ENCODE measurements around the gene SNAP91. TPM values are rescaled to one million over a fixed set of nuclear protein-coding genes. Genes with fewer than 3 reads are reported as not detected.

The SNAP91 gene
- total and polyA plus RNA-seq, 2 donors from 2014 or later = 0.82 TPM; not detected in 1

- Histone ChIP-seq H3K27ac (ENCODE audit: low read depth in 2 of 2, low read length in 2 of 2) (no peak overlapping the region), H3K27me3 (ENCODE audit: control insufficient read depth, insufficient read depth, low read length) (no peaks in the 10 kb centered on the region), H3K4me3 (ENCODE audit: low read length in 3 of 3) (no peak overlapping the region), H3K9ac (ENCODE audit: low read length in 3 of 3) (no peak overlapping the region), H3K9me3 (ENCODE audit: control insufficient read depth in 2 of 3, insufficient read depth in 1 of 3, low read length in 3 of 3) (no peaks in the 10 kb centered on the region), H3K4me1 (ENCODE audit: control insufficient read depth in 2 of 3, insufficient read depth in 2 of 3, low read depth in 1 of 3, low read length in 3 of 3) (no peaks in the 10 kb centered on the region), H3K36me3 (ENCODE audit: control insufficient read depth in 2 of 3, insufficient read depth in 3 of 3, low read length in 3 of 3) (no peaks in the 10 kb centered on the region)
- intact Hi-C loops (cut with DNase I) = no loop called here
- no peak for TF ChIP-seq CTCF (IDR thresholded peaks at IDR 0.05; ENCODE audit: borderline replicate concordance, extremely low read depth, insufficient read depth)
- DNase-seq (no peak), FAIRE-seq (no peak)
Measured at GRCh38 chr6:83609248-83609647, 99.7 kb downstream of the SNAP91 start.

- intact Hi-C loops (cut with DNase I) = no loop called here
- no peaks in the 10 kb centered on the region for H3K4me1 ChIP-seq (ENCODE audit: control insufficient read depth in 2 of 3, insufficient read depth in 2 of 3, low read depth in 1 of 3, low read length in 3 of 3)
- FAIRE-seq (no peak), DNase-seq (no peak)
- no peak for TF ChIP-seq CTCF (IDR thresholded peaks at IDR 0.05; ENCODE audit: borderline replicate concordance, extremely low read depth, insufficient read depth)
- no peak overlapping the region for H3K27ac ChIP-seq (ENCODE audit: low read depth in 2 of 2, low read length in 2 of 2)
- no peaks in the 10 kb centered on the region for H3K9me3 ChIP-seq (ENCODE audit: control insufficient read depth in 2 of 3, insufficient read depth in 1 of 3, low read length in 3 of 3)
- H3K27me3 ChIP-seq (ENCODE audit: control insufficient read depth, insufficient read depth, low read length) = no peaks in the 10 kb centered on the region
- H3K9ac ChIP-seq (ENCODE audit: low read length in 3 of 3) = no peak overlapping the region
- H3K36me3 ChIP-seq (ENCODE audit: control insufficient read depth in 2 of 3, insufficient read depth in 3 of 3, low read length in 3 of 3) = no peaks in the 10 kb centered on the region
- no peak overlapping the region for H3K4me3 ChIP-seq (ENCODE audit: low read length in 3 of 3)
Measured at GRCh38 chr6:83605517-83605916, 103.4 kb downstream of the SNAP91 start.

GRCh38 chr6:83603551-83603950 lies 105.3 kb downstream of the SNAP91 start:
- Histone ChIP-seq H3K4me1 (ENCODE audit: control insufficient read depth in 2 of 3, insufficient read depth in 2 of 3, low read depth in 1 of 3, low read length in 3 of 3) (no peaks in the 10 kb centered on the region), H3K27me3 (ENCODE audit: control insufficient read depth, insufficient read depth, low read length) (no peaks in the 10 kb centered on the region), H3K36me3 (ENCODE audit: control insufficient read depth in 2 of 3, insufficient read depth in 3 of 3, low read length in 3 of 3) (no peaks in the 10 kb centered on the region), H3K9me3 (ENCODE audit: control insufficient read depth in 2 of 3, insufficient read depth in 1 of 3, low read length in 3 of 3) (no peaks in the 10 kb centered on the region), H3K9ac (ENCODE audit: low read length in 3 of 3) (no peak overlapping the region), H3K4me3 (ENCODE audit: low read length in 3 of 3) (no peak overlapping the region), H3K27ac (ENCODE audit: low read depth in 2 of 2, low read length in 2 of 2) (no peak overlapping the region)
- intact Hi-C loops (cut with DNase I) = no loop called here
- DNase-seq (no peak), FAIRE-seq (no peak)
- TF ChIP-seq CTCF (IDR thresholded peaks at IDR 0.05; ENCODE audit: borderline replicate concordance, extremely low read depth, insufficient read depth) = no peak

- H3K27ac ChIP-seq (ENCODE audit: low read depth in 2 of 2, low read length in 2 of 2) = no peak overlapping the region
- no peak overlapping the region for H3K4me3 ChIP-seq (ENCODE audit: low read length in 3 of 3)
- no peaks in the 10 kb centered on the region for H3K36me3 ChIP-seq (ENCODE audit: control insufficient read depth in 2 of 3, insufficient read depth in 3 of 3, low read length in 3 of 3)
- FAIRE-seq (no peak), DNase-seq (no peak)
- H3K4me1 ChIP-seq (ENCODE audit: control insufficient read depth in 2 of 3, insufficient read depth in 2 of 3, low read depth in 1 of 3, low read length in 3 of 3) = no peaks in the 10 kb centered on the region
- H3K27me3 ChIP-seq (ENCODE audit: control insufficient read depth, insufficient read depth, low read length) = no peaks in the 10 kb centered on the region
- intact Hi-C loops (cut with DNase I) = no loop called here
- H3K9ac ChIP-seq (ENCODE audit: low read length in 3 of 3) = no peak overlapping the region
- no peak for TF ChIP-seq CTCF (IDR thresholded peaks at IDR 0.05; ENCODE audit: borderline replicate concordance, extremely low read depth, insufficient read depth)
- no peaks in the 10 kb centered on the region for H3K9me3 ChIP-seq (ENCODE audit: control insufficient read depth in 2 of 3, insufficient read depth in 1 of 3, low read length in 3 of 3)
Measured at GRCh38 chr6:83601119-83601518, 107.8 kb downstream of the SNAP91 start.

Measured in kidney (tissue), 14 donors.